OCI-LY3 (cell line): Measurements from ENCODE around the gene PTPRN2.

Source experiments
- EZH2phosphoT487 ChIP-seq: fragments of 200-600 bp; shearing (Covaris generic); IDR thresholded peaks from 2 replicates; pipeline ENCODE4 v1.6.1; 2018; ENCODE audit warnings: antibody characterized with exemption, mixed run types, low read depth
- TF ChIP-seq, protein P1 (sequence below): fragments of 200-600, 300-600 bp; sonication (generic); IDR thresholded peaks from 2 replicates; pipeline ENCODE4 v1.5.1; 2014; ENCODE audit warnings: antibody characterized with exemption, low read length, low read depth

DNA sequence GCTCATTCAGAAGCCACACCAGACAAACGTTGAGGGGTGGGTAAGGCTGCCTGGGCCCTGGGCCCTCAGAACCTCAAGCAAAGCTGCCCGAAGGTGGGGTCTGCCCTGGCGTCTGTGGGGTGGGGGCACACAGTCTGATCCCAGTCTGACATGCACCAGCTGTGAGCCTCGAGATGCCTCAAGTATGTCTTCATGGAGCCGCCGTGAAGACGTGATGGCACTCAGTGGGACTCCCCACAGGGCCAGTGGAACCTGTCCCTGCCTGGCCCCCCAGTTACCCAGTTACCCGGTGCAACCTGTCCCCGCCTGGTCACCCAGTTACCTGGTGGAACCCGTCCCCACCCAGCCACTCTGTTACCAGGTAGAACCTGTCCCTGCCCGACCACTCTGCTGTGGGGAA, 351.2 kb downstream of the PTPRN2 start:
- TF ChIP-seq, protein P1, sequence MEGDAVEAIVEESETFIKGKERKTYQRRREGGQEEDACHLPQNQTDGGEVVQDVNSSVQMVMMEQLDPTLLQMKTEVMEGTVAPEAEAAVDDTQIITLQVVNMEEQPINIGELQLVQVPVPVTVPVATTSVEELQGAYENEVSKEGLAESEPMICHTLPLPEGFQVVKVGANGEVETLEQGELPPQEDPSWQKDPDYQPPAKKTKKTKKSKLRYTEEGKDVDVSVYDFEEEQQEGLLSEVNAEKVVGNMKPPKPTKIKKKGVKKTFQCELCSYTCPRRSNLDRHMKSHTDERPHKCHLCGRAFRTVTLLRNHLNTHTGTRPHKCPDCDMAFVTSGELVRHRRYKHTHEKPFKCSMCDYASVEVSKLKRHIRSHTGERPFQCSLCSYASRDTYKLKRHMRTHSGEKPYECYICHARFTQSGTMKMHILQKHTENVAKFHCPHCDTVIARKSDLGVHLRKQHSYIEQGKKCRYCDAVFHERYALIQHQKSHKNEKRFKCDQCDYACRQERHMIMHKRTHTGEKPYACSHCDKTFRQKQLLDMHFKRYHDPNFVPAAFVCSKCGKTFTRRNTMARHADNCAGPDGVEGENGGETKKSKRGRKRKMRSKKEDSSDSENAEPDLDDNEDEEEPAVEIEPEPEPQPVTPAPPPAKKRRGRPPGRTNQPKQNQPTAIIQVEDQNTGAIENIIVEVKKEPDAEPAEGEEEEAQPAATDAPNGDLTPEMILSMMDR, result no peak
- no peak for TF ChIP-seq EZH2phosphoT487
